Fibroblast of lung (primary cell): ENCODE results near the gene NCKIPSD. TPM values are rescaled to one million over a fixed set of nuclear protein-coding genes. Genes with fewer than 3 reads are reported as not detected.
"Not testable (repeated sequence)": the region's sequence is repeated elsewhere in the genome, so short reads cannot be mapped to it uniquely, and the experiment has no call there.

ENCODE experiments used
- DNase-seq, 2 donors: peaks; one replicate each; pipeline versions ENCODE4 v3.0.0 to v3.0.0-alpha.2; 2010; ENCODE audit warnings: low read depth in 2 of 2
- H2AFZ ChIP-seq: 2 replicates; pipeline ENCODE4 v1.5.1; 2012; ENCODE audit warnings: low read length, control low read depth, inconsistent platforms
- H3K27ac ChIP-seq: 2 replicates; pipeline ENCODE4 v1.5.1; 2011; ENCODE audit warnings: low read length, control low read depth; ENCODE audit not compliant: insufficient read depth
- H3K27me3 ChIP-seq: 2 replicates; pipeline ENCODE4 v1.5.1; 2011; ENCODE audit warnings: mild to moderate bottlenecking, low read length; ENCODE audit not compliant: control insufficient read depth, insufficient read depth
- H3K36me3 ChIP-seq: 2 replicates; pipeline ENCODE4 v1.5.1; 2011; ENCODE audit warnings: low read length; ENCODE audit not compliant: control insufficient read depth, insufficient read depth
- H3K4me1 ChIP-seq: 2 replicates; pipeline ENCODE4 v1.5.1; 2011; ENCODE audit warnings: low read length; ENCODE audit not compliant: control insufficient read depth, insufficient read depth; ENCODE audit errors: extremely low read depth
- H3K4me2 ChIP-seq: 2 replicates; pipeline ENCODE4 v1.5.1; 2011; ENCODE audit warnings: low read length, control low read depth; ENCODE audit not compliant: insufficient read depth; ENCODE audit errors: extremely low read depth
- H3K4me3 ChIP-seq, 4 experiments: fragments of 200-600 bp in 1 of 4; sonication (generic) in 1 of 4; replicated peaks in 1 of 4; 2 replicates each; pipeline ENCODE4 v1.5.1; 2011 to 2016; ENCODE audit warnings: low read length in 4 of 4, low read depth in 3 of 4, mild to moderate bottlenecking in 3 of 4, control low read depth in 2 of 4, inconsistent platforms in 1 of 4, mixed read lengths in 1 of 4; ENCODE audit not compliant: insufficient read depth in 1 of 4; ENCODE audit errors: control extremely low read depth in 1 of 4
- H3K79me2 ChIP-seq: 2 replicates; pipeline ENCODE4 v1.5.1; 2012; ENCODE audit warnings: mild to moderate bottlenecking, low read length, inconsistent platforms; ENCODE audit not compliant: control insufficient read depth, insufficient read depth
- H3K9ac ChIP-seq: 2 replicates; pipeline ENCODE4 v1.5.1; 2011; ENCODE audit warnings: mild to moderate bottlenecking, low read length, control low read depth; ENCODE audit not compliant: insufficient read depth
- H3K9me3 ChIP-seq: 2 replicates; pipeline ENCODE4 v1.5.1; 2012; ENCODE audit warnings: low read depth, low read length; ENCODE audit not compliant: control insufficient read depth, insufficient read depth
- H4K20me1 ChIP-seq: 2 replicates; pipeline ENCODE4 v1.5.1; 2011; ENCODE audit warnings: low read length; ENCODE audit not compliant: control insufficient read depth, insufficient read depth; ENCODE audit errors: extremely low read depth
- EZH2 ChIP-seq: IDR thresholded peaks from 2 replicates; pipeline ENCODE4 v1.5.1; 2012; ENCODE audit warnings: low read length, control low read depth, mild to moderate bottlenecking; ENCODE audit errors: missing control alignments
- polyA plus RNA-seq, 2 donors: library from polyadenylated mRNA; depleted of rRNA in 1 of 2; stranded (reverse) in 1 of 2; unstranded in 1 of 2; fragments of >200 nt; gene quantifications; 2 replicates each; pipeline ENCODE4 v1.2.1, GENCODE V29; 2011 to 2012; ENCODE audit warnings: missing spikeins in 1 of 2
- total RNA-seq: library from RNA; depleted of rRNA; stranded (reverse); fragments of >200 nt; gene quantifications from 2 replicates; pipeline ENCODE4 v1.2.1, GENCODE V29; 2014
- TF ChIP-seq, protein P1 (sequence below), 2 donors: IDR thresholded peaks in 1 of 2; conservative IDR thresholded peaks in 1 of 2; 1 replicate in 1 of 2; 2 replicates in 1 of 2; pipeline ENCODE4 v1.5.1; 2011 to 2012; ENCODE audit warnings: low read length in 2 of 2, control low read depth in 1 of 2, inconsistent platforms in 1 of 2, low read depth in 1 of 2, mild to moderate bottlenecking in 1 of 2

NCKIPSD gene
- total and polyA plus RNA-seq, 2 donors (not counting 1 experiment from before 2014, with no cell fraction given) = 14.6 to 23.3 TPM

GRCh38 chr3:48727511-48727910, 41.8 kb upstream of the NCKIPSD start:
- H3K27ac ChIP-seq = no peak overlapping the region
- no peaks in the 10 kb centered on the region for H3K4me1 ChIP-seq
- H4K20me1 ChIP-seq = no peaks in the 10 kb centered on the region
- TF ChIP-seq EZH2 = no peak
- TF ChIP-seq, protein P1, sequence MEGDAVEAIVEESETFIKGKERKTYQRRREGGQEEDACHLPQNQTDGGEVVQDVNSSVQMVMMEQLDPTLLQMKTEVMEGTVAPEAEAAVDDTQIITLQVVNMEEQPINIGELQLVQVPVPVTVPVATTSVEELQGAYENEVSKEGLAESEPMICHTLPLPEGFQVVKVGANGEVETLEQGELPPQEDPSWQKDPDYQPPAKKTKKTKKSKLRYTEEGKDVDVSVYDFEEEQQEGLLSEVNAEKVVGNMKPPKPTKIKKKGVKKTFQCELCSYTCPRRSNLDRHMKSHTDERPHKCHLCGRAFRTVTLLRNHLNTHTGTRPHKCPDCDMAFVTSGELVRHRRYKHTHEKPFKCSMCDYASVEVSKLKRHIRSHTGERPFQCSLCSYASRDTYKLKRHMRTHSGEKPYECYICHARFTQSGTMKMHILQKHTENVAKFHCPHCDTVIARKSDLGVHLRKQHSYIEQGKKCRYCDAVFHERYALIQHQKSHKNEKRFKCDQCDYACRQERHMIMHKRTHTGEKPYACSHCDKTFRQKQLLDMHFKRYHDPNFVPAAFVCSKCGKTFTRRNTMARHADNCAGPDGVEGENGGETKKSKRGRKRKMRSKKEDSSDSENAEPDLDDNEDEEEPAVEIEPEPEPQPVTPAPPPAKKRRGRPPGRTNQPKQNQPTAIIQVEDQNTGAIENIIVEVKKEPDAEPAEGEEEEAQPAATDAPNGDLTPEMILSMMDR (conservative IDR thresholded peaks at IDR 0.05 in 1 of 2, IDR thresholded peaks at IDR 0.05 in 1 of 2; ENCODE audit: low read depth in 1 of 2, low read length in 2 of 2) = no peak
- no peak overlapping the region for H3K4me2 ChIP-seq
- no peaks in the 10 kb centered on the region for H3K36me3 ChIP-seq
- no peaks in the 10 kb centered on the region for H3K9me3 ChIP-seq
- no peaks in the 10 kb centered on the region for H3K79me2 ChIP-seq
- H3K4me3 ChIP-seq = no peak overlapping the region
- H3K9ac ChIP-seq = no peak overlapping the region
- H3K27me3 ChIP-seq = peaks cover 3% of the 10 kb centered on the region
- DNase-seq = no peak
- H2AFZ ChIP-seq = no peak overlapping the region

GRCh38 chr3:48725185-48725855, 39.6 kb upstream of the NCKIPSD start:
- not testable (repeated sequence) for H3K9ac ChIP-seq, H3K36me3 ChIP-seq, DNase-seq, H3K27me3 ChIP-seq, H2AFZ ChIP-seq, H3K27ac ChIP-seq, H3K79me2 ChIP-seq, H3K4me1 ChIP-seq, H3K4me3 ChIP-seq, H3K4me2 ChIP-seq, H3K9me3 ChIP-seq, H4K20me1 ChIP-seq

DNA sequence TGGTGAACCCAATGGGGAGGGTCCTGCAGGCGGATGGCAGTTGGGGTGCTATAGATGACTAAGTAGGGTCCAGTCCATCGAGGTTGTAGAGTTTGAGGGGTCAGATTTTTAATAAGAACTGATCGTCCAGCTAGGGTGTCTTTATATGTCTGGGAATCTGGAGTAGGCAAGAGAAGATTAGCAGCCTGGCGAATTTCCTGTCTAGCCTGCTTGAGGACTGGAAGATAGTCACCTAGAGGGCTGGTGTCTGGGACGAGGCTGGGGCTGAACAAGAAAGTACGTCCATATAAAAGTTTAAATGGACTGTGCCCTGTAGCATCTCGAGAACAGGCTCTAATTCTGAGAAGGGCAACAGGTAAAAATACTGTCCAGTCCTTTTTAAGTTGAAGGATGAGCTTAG, 38.0 kb upstream of the NCKIPSD start:
- H3K4me1 ChIP-seq = peaks cover 3% of the 10 kb centered on the region
- H3K79me2 ChIP-seq = no peaks in the 10 kb centered on the region
- no peak overlapping the region for H3K27ac ChIP-seq
- DNase-seq = no peak
- no peak overlapping the region for H3K9ac ChIP-seq
- no peaks in the 10 kb centered on the region for H3K9me3 ChIP-seq
- no peak overlapping the region for H3K4me2 ChIP-seq
- H4K20me1 ChIP-seq = no peaks in the 10 kb centered on the region
- no peak overlapping the region for H2AFZ ChIP-seq
- H3K27me3 ChIP-seq = peaks cover 3% of the 10 kb centered on the region
- H3K36me3 ChIP-seq = no peaks in the 10 kb centered on the region
- no peak overlapping the region for H3K4me3 ChIP-seq
- TF ChIP-seq, protein P1 (conservative IDR thresholded peaks at IDR 0.05 in 1 of 2, IDR thresholded peaks at IDR 0.05 in 1 of 2; ENCODE audit: low read depth in 1 of 2, low read length in 2 of 2) = no peak
- no peak for TF ChIP-seq EZH2

DNA sequence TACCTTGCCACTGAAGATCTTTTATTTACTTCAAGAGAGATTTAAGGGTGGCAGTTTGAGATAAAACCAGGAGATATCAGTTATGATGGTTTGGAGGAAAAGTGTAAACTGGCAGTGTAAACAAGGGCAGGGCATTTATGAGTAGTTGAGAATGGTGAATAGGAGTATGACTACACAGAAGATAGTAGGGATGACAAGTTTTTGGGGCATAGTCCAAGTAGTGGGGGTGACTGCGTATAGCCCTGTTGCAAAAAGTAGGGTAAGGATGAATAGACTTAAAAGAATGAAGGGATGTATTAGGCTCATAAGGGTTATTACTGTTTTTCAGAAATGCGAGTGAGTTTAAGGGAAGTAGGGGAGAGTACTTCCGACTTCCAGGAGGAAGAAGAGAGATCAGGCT, 37.6 kb upstream of the NCKIPSD start:
- not testable (repeated sequence) for H3K4me2 ChIP-seq, H3K27me3 ChIP-seq, H3K4me1 ChIP-seq, H3K79me2 ChIP-seq, H3K36me3 ChIP-seq, DNase-seq, H4K20me1 ChIP-seq, H3K9me3 ChIP-seq, H3K4me3 ChIP-seq, H3K9ac ChIP-seq, H2AFZ ChIP-seq, H3K27ac ChIP-seq
